ENCODE data around the gene PIK3IP1. TPM values are rescaled to one million over a fixed set of nuclear protein-coding genes. Genes with fewer than 3 reads are reported as not detected.

Gene PIK3IP1
- total and polyA plus RNA-seq, 10 of the 15 experiments (the other 5 are each of a cell fraction or from before 2014, with no cell fraction given), result 0.77 to 6.5 (median 3.0) TPM

DNA sequence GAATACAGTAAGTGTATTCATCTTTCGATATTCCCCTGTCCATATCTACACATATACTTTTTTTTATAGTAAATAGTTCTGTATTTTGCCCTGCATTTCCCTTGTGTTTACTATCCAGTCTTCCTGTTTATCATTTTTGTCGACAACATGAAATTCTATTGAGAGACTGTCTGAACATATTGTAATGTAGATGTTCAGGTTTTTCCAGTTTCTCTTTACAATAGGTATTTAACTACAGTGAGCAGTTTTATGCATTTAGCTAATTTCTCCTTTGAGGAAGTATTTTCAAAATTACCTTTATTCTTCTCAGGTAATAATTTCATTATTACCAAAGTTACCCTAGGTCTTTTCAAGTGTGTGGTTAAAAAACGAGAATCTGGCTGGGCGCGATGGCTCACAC is 16.7 kb downstream of the PIK3IP1 start:
- DNase-seq (ENCODE audit: low read depth, low spot score) (no peak), FAIRE-seq (no peak), ATAC-seq (no peak)
- 80% methylated on average over 5 of the region's 5 CpGs for WGBS (ENCODE audit: insufficient coverage, insufficient replicate concordance, low lambda C conversion rate, missing lambda C conversion rate)
- no peaks in the 10 kb centered on the region for H3K27me3 ChIP-seq (replicated peaks in 1 of 2; ENCODE audit: control insufficient read depth in 2 of 2, insufficient read depth in 2 of 2, low read length in 1 of 2)
- no peak overlapping the region for H3K27ac ChIP-seq (ENCODE audit: control insufficient read depth, insufficient read depth)
- H4K20me1 ChIP-seq (ENCODE audit: control insufficient read depth, insufficient read depth), result no peaks in the 10 kb centered on the region
- RAD21 ChIA-PET (ENCODE audit: unreplicated experiment), result no interaction called here
- POLR2A ChIA-PET, result no interaction called here
- H3K4me2 ChIP-seq (ENCODE audit: control insufficient read depth, insufficient read depth), result no peak overlapping the region
- CTCF ChIA-PET, result interaction anchor here (1.3 to 6.9 kb wide), 3 partner anchors 18 to 167 kb away, joined by 3 to 115 read pairs (median 24); partner anchors contain the start of genes LIMK2 and PIK3IP1
- no peak overlapping the region for H3K9ac ChIP-seq (ENCODE audit: control insufficient read depth, insufficient read depth, low read length)
- no peak overlapping the region for H3K4me3 ChIP-seq
- in situ Hi-C loops (cut with MboI), result no loop called here
- no peaks in the 10 kb centered on the region for H3K9me3 ChIP-seq (replicated peaks; ENCODE audit: control insufficient read depth, insufficient read depth, low read length)
- peaks cover 26 to 31% of the 10 kb centered on the region in 2 experiments for H3K36me3 ChIP-seq (ENCODE audit: control insufficient read depth in 2 of 2, insufficient read depth in 2 of 2, low read length in 1 of 2)
- H3K4me1 ChIP-seq (ENCODE audit: control insufficient read depth, insufficient read depth, low read length), result no peaks in the 10 kb centered on the region
- BruUV-seq (replicated peaks), result no TSS peak
- no peaks in the 10 kb centered on the region for H3K79me2 ChIP-seq (ENCODE audit: control insufficient read depth, insufficient read depth, low read length)
- SMC1A ChIA-PET (ENCODE audit: uncharacterized antibody, unreplicated experiment), result interaction anchor here (0.6 to 1.8 kb wide), 2 partner anchors 64 to 69 kb away, joined by 3 to 8 read pairs; partner anchors contain the start of gene LIMK2
- no peak overlapping the region for H2AFZ ChIP-seq (ENCODE audit: control insufficient read depth, low read depth, low read length)
- intact Hi-C loops (cut with micrococcal nuclease; ENCODE audit: unreplicated experiment), result no loop called here
- TF ChIP-seq RELA (IDR thresholded peaks at IDR 0.05; ENCODE audit: borderline replicate concordance, partially characterized antibody) (no peak), CUX1 (IDR thresholded peaks at IDR 0.05; ENCODE audit: insufficient replicate concordance, low read depth, low read length) (no peak), E4F1 (IDR thresholded peaks at IDR 0.05; ENCODE audit: borderline replicate concordance, partially characterized antibody) (no peak), KDM1A (IDR thresholded peaks at IDR 0.05; ENCODE audit: borderline replicate concordance) (no peak)
- TF ChIP-seq, protein P1, sequence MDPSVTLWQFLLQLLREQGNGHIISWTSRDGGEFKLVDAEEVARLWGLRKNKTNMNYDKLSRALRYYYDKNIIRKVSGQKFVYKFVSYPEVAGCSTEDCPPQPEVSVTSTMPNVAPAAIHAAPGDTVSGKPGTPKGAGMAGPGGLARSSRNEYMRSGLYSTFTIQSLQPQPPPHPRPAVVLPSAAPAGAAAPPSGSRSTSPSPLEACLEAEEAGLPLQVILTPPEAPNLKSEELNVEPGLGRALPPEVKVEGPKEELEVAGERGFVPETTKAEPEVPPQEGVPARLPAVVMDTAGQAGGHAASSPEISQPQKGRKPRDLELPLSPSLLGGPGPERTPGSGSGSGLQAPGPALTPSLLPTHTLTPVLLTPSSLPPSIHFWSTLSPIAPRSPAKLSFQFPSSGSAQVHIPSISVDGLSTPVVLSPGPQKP (IDR thresholded peaks at IDR 0.05; ENCODE audit: low read depth, low read length), result no peak

Measured in GM12878 (cell line).